B cell (primary cell): Measurements from ENCODE around the gene UBE2J2.

Experiments
- CTCF ChIP-seq: fragments of 200-600 bp; IDR thresholded peaks from one replicate; pipeline ENCODE4 v1.8.0; 2022; ENCODE audit warnings: antibody characterized with exemption, mild to moderate bottlenecking
- EZH2 ChIP-seq: IDR thresholded peaks from 2 replicates; pipeline ENCODE4 v1.6.1; 2012; ENCODE audit warnings: borderline replicate concordance, low read depth, mild to moderate bottlenecking, moderate library complexity, low read length; ENCODE audit not compliant: insufficient read depth, poor library complexity, severe bottlenecking

DNA sequence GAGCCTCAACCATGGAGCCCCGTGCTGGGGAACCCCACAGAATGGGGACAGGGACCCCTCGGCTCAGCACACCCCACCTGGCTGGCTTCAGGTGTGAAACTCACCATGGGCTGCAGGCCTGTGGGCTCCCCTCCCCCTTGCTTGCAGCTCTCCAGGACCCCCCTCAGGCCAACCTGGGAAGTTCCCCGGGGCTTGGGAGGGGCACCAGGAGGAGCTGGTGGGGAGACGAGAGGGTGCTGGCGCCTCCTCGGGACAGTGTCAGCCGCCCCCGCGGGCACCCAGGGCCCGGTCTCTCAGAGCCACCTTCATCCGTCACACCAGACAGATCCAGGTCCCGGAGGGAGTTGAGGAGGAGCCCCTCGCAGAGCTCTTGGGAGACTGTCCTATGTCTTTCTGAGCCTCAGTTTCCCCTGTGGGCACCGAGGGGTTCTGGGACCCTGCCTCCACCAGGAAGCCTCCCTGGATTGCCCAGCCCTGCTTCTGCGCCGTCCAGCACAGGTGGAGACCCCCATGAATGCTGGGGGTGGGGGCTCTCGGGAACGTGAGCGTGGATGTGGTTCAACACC, 66.6 kb downstream of the UBE2J2 start:
- TF ChIP-seq CTCF (no peak), EZH2 (no peak)
